B cell (primary cell): Measurements from ENCODE around the gene ELP2. TPM values are rescaled to one million over a fixed set of nuclear protein-coding genes. Genes with fewer than 3 reads are reported as not detected.

Experiments
- ATAC-seq: fragments of 200-7000 bp; cut with Tn5 transposase; one replicate; pipeline ENCODE4 v1.10.0; 2021; ENCODE audit warnings: low read depth, mild to moderate bottlenecking, moderate number of reproducible peaks, moderate library complexity
- CTCF ChIA-PET: fragments of 350-600 bp; sonication (Branson Sonifier 250); formaldehyde crosslinking; loops from one replicate; lab custom pipeline; 2021; ENCODE audit warnings: antibody characterized with exemption, inconsistent platforms; lab: Charles Lee
- POLR2A ChIA-PET: fragments of 350-600 bp; sonication (Branson Sonifier 250); formaldehyde crosslinking; loops from one replicate; lab custom pipeline; 2021; ENCODE audit warnings: antibody characterized with exemption; lab: Charles Lee
- DNase-seq: peaks from one replicate; pipeline ENCODE4 v3.0.0; 2013
- H2AFZ ChIP-seq: 2 replicates; pipeline ENCODE4 v1.6.1; 2012; ENCODE audit warnings: mild to moderate bottlenecking, low read depth, low read length; ENCODE audit not compliant: insufficient read depth, poor library complexity, severe bottlenecking
- H3K27ac ChIP-seq, 2 donors: 1 replicate in 1 of 2; 2 replicates in 1 of 2; pipeline ENCODE4 v1.5.1; 2012 to 2013; ENCODE audit warnings: low read length in 2 of 2, mild to moderate bottlenecking in 2 of 2, moderate library complexity in 1 of 2
- H3K27me3 ChIP-seq, 4 experiments: fragments of 200-600 bp in 1 of 4; sonication (generic) in 1 of 4; replicated peaks in 1 of 4; 1 replicate in 2 of 4; 2 replicates in 2 of 4; pipeline versions ENCODE4 v1.6.1 to v1.7.0; 2013 to 2016; ENCODE audit warnings: low read length in 3 of 4, mild to moderate bottlenecking in 2 of 4, mixed read lengths in 1 of 4, moderate library complexity in 1 of 4; ENCODE audit not compliant: insufficient read depth in 4 of 4, control insufficient read depth in 3 of 4; ENCODE audit errors: control extremely low read depth in 1 of 4
- H3K36me3 ChIP-seq, 2 experiments: replicated peaks in 1 of 2; 1 replicate in 1 of 2; 2 replicates in 1 of 2; pipeline versions ENCODE4 v1.6.1 to v1.7.1; 2013; ENCODE audit warnings: low read length in 1 of 2; ENCODE audit not compliant: insufficient read depth in 2 of 2, control insufficient read depth in 1 of 2; ENCODE audit errors: control extremely low read depth in 1 of 2, extremely low read depth in 1 of 2
- H3K4me1 ChIP-seq, 2 donors: fragments of 200-600 bp in 1 of 2; sonication (generic) in 1 of 2; 1 replicate in 1 of 2; 2 replicates in 1 of 2; pipeline versions ENCODE4 v1.5.1 to v1.6.1; 2013 to 2017; ENCODE audit warnings: low read length in 2 of 2; ENCODE audit not compliant: control insufficient read depth in 2 of 2, insufficient read depth in 2 of 2
- H3K4me2 ChIP-seq: replicated peaks from 2 replicates; pipeline ENCODE3; 2012; ENCODE audit warnings: mild to moderate bottlenecking, low read depth, low read length; ENCODE audit not compliant: poor library complexity, severe bottlenecking
- H3K4me3 ChIP-seq, 5 experiments: fragments of 200-600 bp in 1 of 5; sonication (generic) in 1 of 5; 1 replicate in 3 of 5; 2 replicates in 2 of 5; pipeline versions ENCODE4 v1.5.1 to v1.7.0; 2011 to 2016; ENCODE audit warnings: low read length in 4 of 5, mild to moderate bottlenecking in 4 of 5, low read depth in 2 of 5, control low read depth in 1 of 5, moderate library complexity in 1 of 5; ENCODE audit not compliant: insufficient read depth in 1 of 5; ENCODE audit errors: control extremely low read depth in 1 of 5, extremely low read depth in 1 of 5
- H3K79me2 ChIP-seq: fragments of 200-600 bp; sonication (generic); one replicate; pipeline ENCODE4 v1.6.0; 2016; ENCODE audit warnings: low read length; ENCODE audit not compliant: control insufficient read depth, insufficient read depth
- H3K9ac ChIP-seq: fragments of 200-600 bp; sonication (generic); 2 replicates; pipeline ENCODE4 v1.6.1; 2017; ENCODE audit warnings: mild to moderate bottlenecking, low read length, moderate library complexity
- H3K9me3 ChIP-seq, 3 donors: one replicate each; pipeline versions ENCODE4 v1.6.1 to v1.7.1; 2013; ENCODE audit warnings: low read length in 2 of 3; ENCODE audit not compliant: control insufficient read depth in 2 of 3, insufficient read depth in 1 of 3; ENCODE audit errors: control extremely low read depth in 1 of 3
- H4K20me1 ChIP-seq: 2 replicates; pipeline ENCODE4 v1.6.0; 2012; ENCODE audit warnings: mild to moderate bottlenecking, low read length; ENCODE audit not compliant: insufficient read depth, control insufficient read depth, poor library complexity, severe bottlenecking
- H3K27ac Mint-ChIP-seq: one replicate; pipeline ENCODE4 v1.8.0; 2021; ENCODE audit warnings: mixed read lengths
- H3K27me3 Mint-ChIP-seq: one replicate; pipeline ENCODE4 v1.8.0; 2021; ENCODE audit warnings: mixed read lengths
- H3K4me1 Mint-ChIP-seq: one replicate; pipeline ENCODE4 v1.8.0; 2021; ENCODE audit warnings: mixed read lengths
- H3K4me3 Mint-ChIP-seq: one replicate; pipeline ENCODE4 v1.8.0; 2021; ENCODE audit warnings: mixed read lengths
- H3K9me3 Mint-ChIP-seq: one replicate; pipeline ENCODE4 v1.8.0; 2022; ENCODE audit warnings: mixed read lengths; ENCODE audit not compliant: insufficient read depth
- EZH2 ChIP-seq: IDR thresholded peaks from 2 replicates; pipeline ENCODE4 v1.6.1; 2012; ENCODE audit warnings: borderline replicate concordance, low read depth, mild to moderate bottlenecking, moderate library complexity, low read length; ENCODE audit not compliant: insufficient read depth, poor library complexity, severe bottlenecking
- WGBS: methylation state at CpG from one replicate; pipeline ENCODE4 v1.1.5; 2013; ENCODE audit warnings: missing lambda C conversion rate; ENCODE audit not compliant: insufficient coverage; 5-methylcytosine and 5-hydroxymethylcytosine counted together
- intact Hi-C: fragments of 100-400 bp; cut with micrococcal nuclease; formaldehyde crosslinking; loops from one replicate; pipeline ENCODE4 v1.10.0; 2022
- polyA plus RNA-seq: library from polyadenylated mRNA; depleted of rRNA; stranded (reverse); fragments of >200 nt; gene quantifications from 2 replicates; pipeline ENCODE4 v1.2.3, GENCODE V29; 2012
- total RNA-seq, 2 donors: library from RNA; stranded (reverse); fragments of 120-200 nt in 1 of 2; gene quantifications; 1 replicate in 1 of 2; 2 replicates in 1 of 2; pipeline versions ENCODE4 v1.2.3 to v1.2.4, GENCODE V29; 2013 to 2022
- TF ChIP-seq, protein P1 (sequence below): fragments of 200-600 bp; IDR thresholded peaks from one replicate; pipeline ENCODE4 v1.8.0; 2022; ENCODE audit warnings: antibody characterized with exemption, mild to moderate bottlenecking

Gene ELP2
- total and polyA plus RNA-seq, 2 donors (not counting 1 experiment from before 2014, with no cell fraction given) = 45.7 to 137 TPM

GRCh38 chr18:36187193-36187825 lies 57.6 kb downstream of the ELP2 start, which contains the start of gene MOCOS:
TSS of gene MOCOS (plus strand) at chr18:36187497. CDS start at chr18:36187540, 43 bp downstream.
- POLR2A ChIA-PET = no interaction called here
- ATAC-seq = peak; percentile 70
- Mint-ChIP-seq H3K9me3 (no peaks in the 10 kb centered on the region), H3K4me1 (peaks cover 36% of the 10 kb centered on the region), H3K27me3 (peaks cover 31% of the 10 kb centered on the region), H3K4me3 (peak within 1 kb of the TSS; percentile 88), H3K27ac (no peak within 1 kb of the TSS)
- Histone ChIP-seq H3K4me3 (peak within 1 kb of the TSS; percentile 53 to 92 (median 66)), H4K20me1 (no peaks in the 10 kb centered on the region), H3K4me2 (peak within 1 kb of the TSS; percentile 99), H3K9me3 (peaks cover 0 to 11% (median 0%) of the 10 kb centered on the region in 3 donors), H3K79me2 (no peaks in the 10 kb centered on the region), H3K27ac (peak within 1 kb of the TSS in 1 of 2 donors; percentile 50), H3K4me1 (peaks cover 26 to 31% of the 10 kb centered on the region in 2 donors), H3K9ac (peak within 1 kb of the TSS; percentile 83), H3K36me3 (no peaks in the 10 kb centered on the region), H2AFZ (peak within 1 kb of the TSS; percentile 89), H3K27me3 (peaks cover 0 to 22% (median 10%) of the 10 kb centered on the region in 4 experiments)
- TF ChIP-seq, protein P1, sequence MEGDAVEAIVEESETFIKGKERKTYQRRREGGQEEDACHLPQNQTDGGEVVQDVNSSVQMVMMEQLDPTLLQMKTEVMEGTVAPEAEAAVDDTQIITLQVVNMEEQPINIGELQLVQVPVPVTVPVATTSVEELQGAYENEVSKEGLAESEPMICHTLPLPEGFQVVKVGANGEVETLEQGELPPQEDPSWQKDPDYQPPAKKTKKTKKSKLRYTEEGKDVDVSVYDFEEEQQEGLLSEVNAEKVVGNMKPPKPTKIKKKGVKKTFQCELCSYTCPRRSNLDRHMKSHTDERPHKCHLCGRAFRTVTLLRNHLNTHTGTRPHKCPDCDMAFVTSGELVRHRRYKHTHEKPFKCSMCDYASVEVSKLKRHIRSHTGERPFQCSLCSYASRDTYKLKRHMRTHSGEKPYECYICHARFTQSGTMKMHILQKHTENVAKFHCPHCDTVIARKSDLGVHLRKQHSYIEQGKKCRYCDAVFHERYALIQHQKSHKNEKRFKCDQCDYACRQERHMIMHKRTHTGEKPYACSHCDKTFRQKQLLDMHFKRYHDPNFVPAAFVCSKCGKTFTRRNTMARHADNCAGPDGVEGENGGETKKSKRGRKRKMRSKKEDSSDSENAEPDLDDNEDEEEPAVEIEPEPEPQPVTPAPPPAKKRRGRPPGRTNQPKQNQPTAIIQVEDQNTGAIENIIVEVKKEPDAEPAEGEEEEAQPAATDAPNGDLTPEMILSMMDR = no peak
- no peak for TF ChIP-seq EZH2
- WGBS = under 1% methylated on average over 66 of the region's 66 CpGs
- peak; percentile 56 for DNase-seq
- CTCF ChIA-PET = interaction anchor here (1.3 kb wide), 1 partner anchor 91 kb away, joined by 3 read pairs; no protein-coding TSS in a partner anchor
- intact Hi-C loops = no loop called here
